HepG2 (cell line): ENCODE data around the gene RBP5.

Experiments
- ATF1 ChIP-seq: IDR thresholded peaks from 2 replicates; pipeline ENCODE4 v1.6.1; 2016; ENCODE audit warnings: mild to moderate bottlenecking, control low read depth
- ZNF83 ChIP-seq: sonication (generic); formaldehyde crosslinking; IDR thresholded peaks from 2 replicates; pipeline ENCODE4 v1.4.0; 2020; ENCODE audit warnings: missing genetic modification reagents, mild to moderate bottlenecking, borderline replicate concordance

- TF ChIP-seq ZNF83 (CRISPR knock-in tag): no peak
- no peak for TF ChIP-seq ATF1 (CRISPR knock-in tag)
These were observed 48.9 kb downstream of the RBP5 start for GRCh38 chr12:7079826-7080125.
